M059J (cell line): ENCODE measurements around the gene TMEM41A. TPM values are rescaled to one million over a fixed set of nuclear protein-coding genes. Genes with fewer than 3 reads are reported as not detected.

ENCODE experiments used
- DNase-seq: peaks from one replicate; pipeline ENCODE4 v3.0.0-alpha.2; 2012; ENCODE audit warnings: low read depth
- total RNA-seq: library from RNA; depleted of rRNA; stranded (reverse); fragments of >200 nt; shearing (Covaris generic); gene quantifications from 2 replicates; pipeline ENCODE4 v1.2.3, GENCODE V29; 2014; rRNA removed

The TMEM41A gene
- total RNA-seq: 9.3 and 14.9 TPM in 2 replicates

DNA sequence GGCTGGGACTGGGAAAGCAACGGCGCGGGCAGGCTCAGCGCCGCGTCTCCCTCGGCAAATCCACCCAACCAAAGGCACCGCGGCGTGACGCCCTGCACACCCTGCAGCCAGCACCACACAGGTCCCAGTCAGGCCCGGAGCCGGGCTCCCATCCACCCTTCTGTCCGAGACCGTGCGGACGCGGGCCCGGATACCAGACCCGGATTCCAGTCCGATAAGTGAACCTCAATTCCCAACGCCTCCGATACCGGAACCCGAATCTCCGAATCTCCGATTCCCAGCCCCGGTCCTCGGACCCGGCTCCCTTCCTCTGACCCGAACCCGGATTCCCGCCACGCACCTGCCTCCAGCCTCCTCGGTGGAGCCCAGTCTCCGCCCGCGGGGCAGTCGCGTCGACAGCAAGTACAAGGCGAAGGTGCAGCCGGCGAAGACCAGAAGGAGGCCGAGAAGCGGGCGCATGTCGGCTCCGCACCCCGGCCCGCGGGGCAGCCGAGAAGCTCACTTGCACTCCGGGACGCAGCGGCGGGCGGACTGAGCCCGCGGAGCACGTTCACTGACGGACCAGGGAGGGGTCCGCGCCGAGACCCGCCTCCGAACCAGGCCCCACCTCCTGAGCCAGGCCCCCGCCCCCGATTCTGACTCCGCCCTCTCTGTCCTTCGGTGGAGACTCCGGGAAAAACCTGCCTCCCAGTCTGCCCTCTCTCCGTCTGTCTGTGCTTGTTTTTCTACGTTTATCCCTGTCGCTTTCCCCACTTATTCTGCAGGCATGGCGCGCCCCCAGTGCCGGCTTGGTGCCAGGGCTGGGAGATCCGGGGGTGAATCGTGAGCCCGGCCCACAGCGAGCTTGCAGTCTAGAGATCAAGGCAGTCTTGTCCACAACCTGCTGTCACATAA lies at the start of gene TMEM41A:
Gene TMEM41A, minus strand, starts transcription at position 533 of the 894 bp plus-strand sequence. Its CDS starts 74 bp downstream, at position 459.
- peak; percentile 88 for DNase-seq

DNA sequence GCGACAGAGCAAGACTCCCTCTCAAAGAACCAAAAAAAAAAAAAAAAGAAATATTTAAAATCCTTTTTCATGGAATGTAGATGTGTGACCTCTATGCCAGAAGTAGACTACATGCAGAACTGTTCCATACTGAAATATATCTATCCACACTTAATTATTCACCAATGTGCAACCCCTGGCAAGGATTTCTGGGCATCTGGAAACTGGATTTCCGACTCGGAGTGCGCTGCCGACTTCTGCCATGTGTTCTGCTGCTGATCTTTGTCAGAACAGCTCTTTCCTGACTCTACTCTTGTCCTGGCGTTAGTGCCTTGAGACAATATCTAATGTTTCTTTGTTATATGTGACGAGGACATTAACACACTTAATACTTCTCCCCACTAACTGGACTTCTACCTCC lies 41.9 kb upstream of the TMEM41A start:
- DNase-seq: no peak

DNA sequence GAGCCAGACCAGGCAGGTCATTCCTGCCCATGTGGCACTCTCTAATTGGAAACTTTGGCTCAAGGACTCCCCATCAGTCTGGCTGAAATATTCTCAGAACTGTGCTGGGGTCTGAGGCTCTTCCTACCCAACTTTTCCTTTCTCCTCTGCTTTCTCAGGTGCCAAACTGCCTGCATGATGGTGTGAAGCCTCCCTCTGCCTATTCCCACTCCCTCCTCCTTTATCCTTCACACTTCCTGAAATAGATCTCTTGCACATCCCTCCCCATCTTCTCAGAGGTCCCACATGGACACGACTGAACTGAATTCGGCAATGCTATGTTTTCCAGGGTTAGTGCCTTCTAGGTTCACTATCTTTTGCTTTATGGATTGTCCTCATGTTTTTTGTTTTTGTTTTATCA lies 41.1 kb upstream of the TMEM41A start:
- DNase-seq: no peak

GRCh38 chr3:185537369-185537970 lies 38.6 kb upstream of the TMEM41A start:
- DNase-seq: peak; percentile 97

DNA sequence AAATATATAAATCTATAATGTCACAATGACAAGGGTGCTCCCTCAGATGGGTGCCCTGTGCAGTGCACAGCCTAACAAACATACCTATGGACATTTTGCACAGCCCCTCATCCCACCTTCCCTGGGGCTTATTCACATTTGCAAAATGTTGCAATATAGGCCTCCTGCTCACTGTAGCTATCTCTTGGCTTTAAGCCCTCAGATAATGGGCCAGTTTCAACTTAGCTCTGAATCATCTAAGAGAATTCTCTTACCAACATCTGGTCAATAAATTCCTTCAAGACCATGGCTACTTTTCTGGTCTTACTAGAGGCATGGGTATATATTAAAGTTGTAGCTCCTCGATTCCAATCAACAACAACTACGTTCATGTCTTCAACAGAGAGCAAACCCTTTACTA lies 35.7 kb upstream of the TMEM41A start:
- DNase-seq: no peak

GRCh38 chr3:185532901-185533300 lies 34.1 kb upstream of the TMEM41A start:
- DNase-seq: no peak

GRCh38 chr3:185530856-185531255 lies 32.0 kb upstream of the TMEM41A start:
- no peak for DNase-seq

- DNase-seq: no peak
These were observed 29.7 kb upstream of the TMEM41A start for GRCh38 chr3:185528532-185528931.

DNA sequence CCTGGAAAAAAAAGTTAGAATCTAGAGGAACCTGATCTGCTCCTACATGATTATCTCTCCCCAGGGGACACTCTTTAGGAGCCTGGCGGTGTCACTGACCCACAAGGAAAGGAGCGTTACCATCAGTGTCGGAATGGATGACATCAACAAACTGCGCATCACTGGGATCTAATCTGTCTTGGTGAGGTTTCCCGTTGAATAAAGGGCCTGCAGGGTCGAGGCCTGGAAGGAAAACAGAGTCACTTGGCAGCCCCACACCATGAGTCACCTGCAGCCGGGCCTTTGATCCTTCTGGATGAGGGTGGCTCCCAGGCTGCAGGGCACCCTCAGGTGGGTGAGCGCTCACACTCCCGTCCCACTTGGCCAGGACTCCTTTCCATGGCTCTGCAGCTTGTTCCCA lies 28.5 kb upstream of the TMEM41A start:
- DNase-seq: peak; percentile 53

DNA sequence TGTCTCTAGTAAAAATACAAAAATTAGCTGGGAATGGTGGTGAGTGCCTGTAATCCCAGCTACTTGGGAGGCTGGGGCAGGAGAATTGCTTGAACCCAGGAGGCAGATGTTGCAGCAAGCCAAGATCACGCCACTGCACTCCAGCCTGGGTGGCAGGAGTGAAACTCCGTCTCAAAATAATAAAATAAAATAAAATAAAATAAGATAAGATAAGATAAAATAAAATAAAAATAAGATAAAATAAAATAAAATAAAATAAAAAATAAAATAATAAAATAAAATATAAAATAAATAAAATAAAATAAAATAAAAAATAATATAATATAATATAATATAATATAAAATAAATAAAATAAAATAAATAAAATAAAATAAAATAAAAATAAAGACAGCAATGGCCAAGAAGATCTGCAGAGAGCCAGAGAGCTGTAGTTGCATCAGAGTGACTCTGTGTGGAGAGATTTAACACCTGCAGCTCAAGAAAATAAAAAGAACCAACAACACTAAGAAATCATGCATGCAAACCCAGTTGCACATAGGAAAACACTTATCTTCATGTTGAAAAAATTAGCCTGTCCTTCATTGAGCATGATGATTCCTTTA lies 27.6 kb upstream of the TMEM41A start:
- DNase-seq: no peak

GRCh38 chr3:185521349-185522138 lies 22.7 kb upstream of the TMEM41A start:
- DNase-seq: no peak

GRCh38 chr3:185519021-185519420 lies 20.2 kb upstream of the TMEM41A start:
- DNase-seq: no peak

- DNase-seq: no peak
These were observed 18.7 kb upstream of the TMEM41A start for GRCh38 chr3:185517387-185518130.

GRCh38 chr3:185511711-185512110 lies 12.9 kb upstream of the TMEM41A start:
- no peak for DNase-seq

- no peak for DNase-seq
These were observed 9.6 kb upstream of the TMEM41A start for GRCh38 chr3:185508335-185508991.

GRCh38 chr3:185507883-185508282 lies 9.0 kb upstream of the TMEM41A start:
- DNase-seq: no peak

DNA sequence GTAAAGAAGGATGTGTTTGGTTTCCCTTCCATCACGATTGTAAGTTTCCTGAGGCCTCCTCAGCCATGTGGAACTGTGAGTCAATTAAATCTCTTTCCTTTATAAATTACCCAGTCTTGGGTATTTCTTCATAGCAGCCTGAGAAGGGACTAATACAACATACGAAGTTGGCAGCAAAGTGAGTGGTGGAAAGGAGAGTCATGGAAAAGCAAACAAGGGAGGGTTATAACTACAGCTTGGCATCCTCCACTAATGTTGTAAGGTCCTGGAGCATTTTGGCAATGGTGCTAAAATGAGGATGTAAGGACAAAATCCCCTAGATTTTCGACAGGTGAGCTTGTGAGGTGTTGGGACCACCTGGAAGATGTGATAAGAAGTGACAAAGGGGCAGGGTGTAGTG lies 5.8 kb upstream of the TMEM41A start:
- DNase-seq: no peak

- DNase-seq: no peak
These were observed 4.7 kb upstream of the TMEM41A start for GRCh38 chr3:185503521-185503920.

DNA sequence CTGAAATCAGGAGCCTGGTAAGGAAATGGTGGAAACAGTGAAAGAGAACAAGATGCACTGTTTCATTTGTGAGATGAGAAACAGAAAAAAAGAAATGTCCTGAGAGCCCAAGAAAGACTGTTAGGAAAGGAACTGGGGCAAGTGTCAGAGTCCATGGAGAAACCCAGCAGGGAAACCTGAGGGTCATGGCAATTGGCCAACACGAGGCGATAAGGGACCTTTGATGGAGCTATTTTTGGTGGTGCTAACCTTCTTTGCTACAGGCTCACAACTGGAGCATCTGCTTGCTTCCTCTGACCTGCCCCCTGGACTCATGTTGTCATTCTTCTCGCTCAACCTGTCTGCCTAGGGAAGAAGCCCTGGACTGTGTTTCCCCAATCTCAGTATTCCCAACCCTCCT lies 4.2 kb upstream of the TMEM41A start:
- no peak for DNase-seq

GRCh38 chr3:185490241-185490640 lies 8.6 kb downstream of the TMEM41A start:
- no peak for DNase-seq

DNA sequence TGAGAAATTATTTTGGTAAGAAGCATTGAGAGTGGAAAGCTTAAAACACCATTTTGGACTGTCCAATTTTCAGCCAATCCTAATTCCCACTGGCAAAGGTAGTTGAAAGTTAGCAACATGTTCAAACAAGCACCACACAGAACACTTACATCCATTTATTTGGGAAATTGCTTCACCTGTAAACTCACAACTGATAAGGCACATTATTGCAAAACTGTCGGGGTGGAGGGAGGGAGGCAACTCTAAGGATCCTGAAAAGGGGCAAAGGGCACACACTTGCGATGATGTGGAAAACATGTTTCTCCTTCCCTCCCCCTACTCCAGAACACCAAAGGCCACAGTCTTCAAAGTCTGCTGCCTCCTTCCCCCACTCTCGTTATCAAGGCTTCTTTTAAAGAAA lies 9.4 kb downstream of the TMEM41A start:
- no peak for DNase-seq
